GM18519 (cell line): ENCODE measurements around the gene FYCO1.
"Not testable (repeated sequence)": the region's sequence is repeated elsewhere in the genome, so short reads cannot be mapped to it uniquely, and the experiment has no call there.

Experiments used
- ATAC-seq: cut with Tn5 transposase; IDR thresholded peaks from one replicate; pipeline ENCODE4 v1.9.1; 2021; ENCODE audit warnings: mild to moderate bottlenecking, moderate library complexity; ENCODE audit not compliant: unreplicated experiment, low FRiP score

FYCO1 gene

DNA sequence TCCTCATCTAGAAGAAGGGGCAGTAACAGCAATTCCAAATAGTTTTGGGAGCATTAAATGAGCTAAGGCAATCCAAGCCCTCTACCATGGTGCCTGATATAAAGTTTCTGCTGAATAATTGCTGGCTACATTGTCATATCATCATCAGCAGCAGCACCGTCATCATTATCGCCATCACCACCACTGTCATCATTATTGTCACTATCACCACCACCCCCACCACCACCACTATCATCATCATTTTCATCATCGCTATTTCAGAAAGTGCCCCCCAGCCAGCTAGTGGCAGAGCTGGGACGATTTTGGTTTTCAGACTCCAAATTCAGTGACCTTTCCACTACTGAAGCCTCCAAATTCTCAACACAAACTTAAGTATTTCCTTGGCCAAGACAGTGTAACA lies 16.6 kb upstream of the FYCO1 start:
- ATAC-seq, result no peak

DNA sequence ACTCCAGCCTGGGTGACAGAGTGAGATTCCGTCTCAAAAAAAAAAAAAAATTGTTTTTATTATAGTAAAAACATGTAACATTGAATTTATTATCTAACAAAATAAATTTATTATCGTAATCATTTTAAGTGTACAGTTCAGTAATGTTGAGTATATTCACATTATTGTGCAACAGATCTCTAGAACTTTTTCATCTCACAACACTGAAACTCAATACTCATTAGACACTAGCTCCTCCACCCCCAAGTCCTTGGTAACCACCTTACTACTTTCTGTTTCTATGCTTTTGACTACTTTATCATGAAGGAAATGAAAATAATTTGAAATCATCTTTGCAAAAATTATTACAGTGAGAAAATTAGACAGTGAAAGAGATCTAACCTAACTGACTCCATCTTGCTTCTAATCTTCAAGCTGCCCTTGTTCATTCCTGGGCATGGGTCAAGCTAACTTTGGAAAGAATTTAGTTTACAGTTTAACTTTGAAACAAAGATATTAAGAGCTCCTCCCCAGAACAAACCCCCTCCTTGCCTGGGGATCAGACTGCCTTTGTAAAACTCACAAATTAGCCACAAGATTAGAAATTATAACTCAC lies 15.0 kb upstream of the FYCO1 start:
- no peak for ATAC-seq

DNA sequence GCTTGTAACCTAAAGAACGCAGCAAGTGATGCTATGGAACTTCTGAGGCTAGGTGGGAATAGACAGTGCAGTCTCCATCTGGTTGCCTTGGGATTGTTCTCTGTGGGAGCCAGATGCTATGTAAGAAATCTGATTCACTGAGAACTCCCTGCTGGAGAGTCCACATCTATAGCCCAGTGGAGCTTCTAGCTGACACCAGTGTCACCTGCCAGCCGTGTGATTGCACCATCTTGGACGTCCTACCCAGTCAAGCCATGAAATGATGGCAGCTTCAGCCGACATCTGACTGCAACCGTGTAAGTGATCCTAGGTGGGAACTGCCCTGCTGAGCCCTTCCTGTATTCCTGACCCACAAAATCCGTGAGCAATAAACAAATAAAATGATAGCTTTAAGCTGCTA lies 12.4 kb upstream of the FYCO1 start:
- ATAC-seq, result no peak

DNA sequence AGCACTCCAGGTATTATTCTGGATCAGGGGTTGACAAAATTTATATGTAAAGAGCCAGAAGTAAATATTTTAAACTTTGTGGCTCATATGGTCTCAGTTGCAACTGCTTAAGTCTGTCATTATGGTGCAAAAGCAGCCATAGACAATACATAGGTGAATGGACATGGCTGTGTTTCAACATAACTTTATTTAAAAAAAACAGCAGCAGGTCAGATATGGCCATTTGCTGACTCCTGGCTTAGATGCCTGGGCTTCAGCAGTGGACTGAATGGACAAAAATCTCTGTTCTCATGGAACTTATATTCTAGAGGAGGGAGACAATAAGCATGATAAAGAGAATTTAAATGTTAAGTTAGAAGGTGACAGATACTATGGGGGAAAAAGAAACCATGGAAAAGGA lies 11.7 kb upstream of the FYCO1 start:
- ATAC-seq, result no peak

DNA sequence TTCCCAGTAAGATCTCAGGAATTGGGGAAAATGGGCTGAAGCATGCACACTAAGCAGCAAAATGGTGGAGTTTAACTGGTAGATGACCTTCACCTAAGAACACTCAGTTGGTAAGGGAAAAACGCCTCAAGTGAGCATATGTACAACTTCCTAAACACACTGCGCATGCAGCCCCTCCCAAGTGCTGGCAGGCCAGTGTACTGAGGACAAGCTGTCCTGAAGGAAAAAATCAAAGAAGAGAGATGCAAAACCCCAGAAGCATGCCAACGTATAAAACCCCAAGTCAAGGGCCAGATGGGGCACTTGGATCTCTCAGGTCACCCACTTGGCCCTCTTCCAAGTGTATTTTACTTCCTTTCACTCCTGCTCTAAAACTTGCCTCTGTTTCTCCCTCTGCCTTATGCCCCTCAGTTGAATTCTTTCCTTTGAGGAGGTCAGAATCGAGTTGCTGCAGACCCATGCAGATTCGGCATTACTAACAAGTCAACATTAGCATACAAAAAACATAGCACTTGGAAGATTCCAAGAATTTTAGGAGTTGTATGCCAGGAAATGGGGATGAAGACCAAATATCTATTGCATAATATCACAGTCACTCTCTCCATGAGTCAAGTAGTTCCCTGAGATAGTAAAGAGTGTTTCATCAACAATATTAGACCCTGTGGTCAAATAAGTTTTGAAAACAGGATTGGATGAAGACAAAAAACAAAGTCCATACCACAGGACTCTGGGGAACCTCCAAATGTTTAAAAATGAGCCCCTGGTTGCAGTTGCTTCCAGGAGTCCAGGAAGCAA lies 10.8 kb upstream of the FYCO1 start:
- no peak for ATAC-seq

DNA sequence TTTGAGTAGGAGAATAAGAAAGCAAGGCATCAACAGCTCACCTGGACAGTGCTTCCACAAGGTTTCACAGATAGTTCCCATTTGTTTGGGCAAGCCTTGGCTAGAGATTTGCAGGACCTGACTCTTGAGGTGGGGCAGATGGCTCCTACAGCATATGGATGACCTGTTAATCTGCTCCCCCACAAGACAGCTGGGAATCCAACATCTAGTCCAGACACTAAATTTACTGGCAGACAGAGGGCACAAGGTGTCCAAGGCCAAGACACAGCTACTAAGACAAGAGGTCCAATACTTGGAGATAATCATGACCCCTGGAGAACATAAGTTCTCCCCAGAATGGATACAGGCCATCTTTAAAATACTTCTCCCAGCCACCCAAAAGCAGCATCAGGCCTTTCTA lies 8.1 kb upstream of the FYCO1 start:
- not testable (repeated sequence) for ATAC-seq

DNA sequence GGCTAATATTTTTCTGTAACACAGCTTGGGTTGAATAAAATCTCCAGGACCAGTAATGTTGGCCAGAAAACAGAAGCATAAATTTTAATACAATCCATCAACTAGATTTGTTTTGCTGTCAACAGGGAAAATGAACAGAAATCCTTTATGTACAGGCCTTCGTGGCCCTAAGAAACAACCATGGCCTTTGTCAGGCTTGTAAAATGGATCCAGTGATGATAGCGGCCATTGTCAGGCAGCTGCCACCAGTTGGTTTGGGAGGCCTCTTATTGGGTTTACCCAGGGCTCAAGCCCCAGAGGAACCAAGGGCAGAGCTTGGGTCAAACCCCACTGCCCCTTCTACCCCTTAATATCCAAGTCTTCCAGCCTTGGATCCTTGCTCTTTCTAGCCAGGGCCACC lies 5.6 kb upstream of the FYCO1 start:
- no peak for ATAC-seq

DNA sequence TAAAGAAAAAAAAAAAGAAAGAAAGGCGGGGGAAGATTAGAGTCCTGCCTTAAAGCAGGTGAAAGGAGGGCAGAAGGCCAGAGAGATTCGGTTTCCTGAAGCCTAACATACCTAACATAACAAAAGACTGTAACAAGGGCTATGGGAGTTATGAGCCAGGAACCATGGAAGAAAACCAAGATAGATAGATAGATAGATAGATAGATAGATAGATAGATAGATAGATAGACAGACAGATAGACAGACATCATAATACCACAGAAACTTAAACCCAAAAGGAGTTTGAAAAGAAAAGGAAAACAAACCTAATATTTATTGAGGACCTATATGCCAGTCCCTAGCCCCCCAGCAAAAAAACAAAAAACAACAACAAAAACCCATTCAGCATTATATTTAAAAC lies 2.3 kb upstream of the FYCO1 start:
- no peak for ATAC-seq

DNA sequence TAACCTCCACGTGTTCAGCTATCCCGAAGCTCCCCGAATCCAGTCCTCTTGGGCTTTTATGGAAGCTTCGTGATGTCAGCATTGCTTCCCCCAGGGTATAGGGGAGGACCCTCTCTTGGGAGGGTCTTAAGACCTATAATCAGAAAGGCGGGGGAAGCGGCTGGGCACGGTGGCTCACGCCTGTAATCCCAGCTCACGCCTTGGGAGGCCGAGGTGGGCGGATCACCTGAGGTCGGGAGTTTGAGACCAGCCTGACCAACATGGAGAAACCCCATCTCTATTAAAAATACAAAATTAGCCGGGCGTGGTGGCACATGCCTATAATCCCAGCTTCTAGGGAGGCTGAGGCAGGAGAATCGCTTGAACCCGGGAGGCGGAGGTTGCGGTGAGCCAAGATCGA lies 1.9 kb upstream of the FYCO1 start:
- not testable (repeated sequence) for ATAC-seq

DNA sequence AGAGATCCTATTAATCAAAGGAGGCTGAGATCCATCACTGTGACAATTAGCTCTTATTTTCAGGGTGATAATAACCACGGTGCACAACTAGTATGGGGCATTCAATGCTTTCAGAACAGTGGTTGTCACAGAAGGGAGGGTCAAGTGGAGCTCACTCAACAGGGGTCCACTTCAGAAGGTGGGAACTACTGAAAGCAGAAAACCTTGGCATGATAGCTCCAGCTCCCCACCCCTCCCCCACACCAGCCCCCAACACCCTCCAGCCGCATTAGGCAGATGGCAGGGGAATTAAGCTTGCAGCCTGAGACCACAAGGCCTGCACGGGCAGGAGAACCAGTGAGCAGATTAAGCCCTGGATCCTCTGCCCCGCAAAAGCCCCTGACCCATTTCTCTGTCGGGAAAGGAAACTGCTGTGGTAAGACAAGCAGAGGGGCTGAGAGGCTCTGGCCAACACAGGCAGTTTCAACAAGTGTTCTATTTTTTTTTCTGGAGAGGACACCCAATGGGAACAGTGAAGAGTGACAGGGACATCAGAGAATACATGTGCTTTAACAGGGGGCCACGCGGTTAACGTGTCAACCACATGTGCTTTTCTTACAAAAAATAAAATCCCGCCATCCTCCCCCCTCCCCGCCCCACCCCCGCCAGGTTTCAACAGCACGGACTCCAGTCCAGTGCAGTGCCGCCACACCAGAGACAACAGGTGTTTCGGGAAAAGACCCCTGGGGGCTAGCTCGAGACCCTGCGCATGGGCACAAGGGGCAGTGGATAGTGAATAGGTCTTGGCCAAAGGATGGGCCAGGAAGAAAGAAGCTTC lies 997 bp downstream of the FYCO1 start:
- no peak for ATAC-seq

DNA sequence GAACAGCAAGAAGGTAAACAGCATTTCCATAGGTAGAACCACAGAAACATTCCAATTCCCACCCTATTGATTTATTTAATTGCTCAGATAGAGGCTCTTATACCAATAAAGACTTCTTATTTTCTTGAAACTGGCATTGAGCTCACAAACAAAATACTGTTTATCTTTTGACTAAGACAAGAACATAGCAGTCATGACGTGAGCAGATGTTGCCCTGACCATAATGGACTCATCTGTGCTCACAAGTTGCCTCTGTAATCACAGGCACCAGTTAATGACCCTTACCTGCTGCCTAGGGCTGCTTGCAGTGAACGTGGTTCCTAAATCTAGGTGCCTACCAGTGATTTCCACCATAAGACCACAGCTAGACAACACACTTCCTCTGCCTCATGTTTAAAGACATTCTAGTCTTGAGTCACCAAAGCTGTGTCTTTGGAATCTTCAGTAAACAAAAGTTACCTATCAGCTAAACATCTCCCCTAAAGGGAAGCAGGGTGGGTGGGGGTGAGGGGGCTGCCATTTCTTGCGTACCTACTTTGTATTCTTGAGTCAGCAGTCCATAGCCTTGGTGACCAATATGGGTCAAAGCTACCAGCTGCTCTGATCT lies 2.1 kb downstream of the FYCO1 start:
- no peak for ATAC-seq

DNA sequence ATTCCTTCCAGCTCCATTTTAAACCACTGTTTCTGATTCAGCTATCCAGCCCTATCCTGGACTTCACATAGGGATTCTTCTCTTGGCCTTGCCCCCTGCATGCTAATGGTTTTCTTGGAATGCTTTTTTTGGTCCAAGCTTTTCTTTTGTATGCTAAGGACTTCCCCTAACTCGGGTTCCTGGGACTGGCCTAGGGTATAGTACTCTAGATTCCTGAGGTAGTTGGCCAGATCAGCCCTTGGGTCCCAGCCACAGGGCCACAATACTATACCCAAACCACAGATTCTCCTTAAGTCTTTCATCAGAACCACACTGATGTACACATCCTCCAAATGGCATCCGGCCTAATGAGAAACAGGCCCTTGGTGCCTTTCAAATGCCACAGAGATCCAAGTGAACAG lies 2.8 kb downstream of the FYCO1 start:
- no peak for ATAC-seq

DNA sequence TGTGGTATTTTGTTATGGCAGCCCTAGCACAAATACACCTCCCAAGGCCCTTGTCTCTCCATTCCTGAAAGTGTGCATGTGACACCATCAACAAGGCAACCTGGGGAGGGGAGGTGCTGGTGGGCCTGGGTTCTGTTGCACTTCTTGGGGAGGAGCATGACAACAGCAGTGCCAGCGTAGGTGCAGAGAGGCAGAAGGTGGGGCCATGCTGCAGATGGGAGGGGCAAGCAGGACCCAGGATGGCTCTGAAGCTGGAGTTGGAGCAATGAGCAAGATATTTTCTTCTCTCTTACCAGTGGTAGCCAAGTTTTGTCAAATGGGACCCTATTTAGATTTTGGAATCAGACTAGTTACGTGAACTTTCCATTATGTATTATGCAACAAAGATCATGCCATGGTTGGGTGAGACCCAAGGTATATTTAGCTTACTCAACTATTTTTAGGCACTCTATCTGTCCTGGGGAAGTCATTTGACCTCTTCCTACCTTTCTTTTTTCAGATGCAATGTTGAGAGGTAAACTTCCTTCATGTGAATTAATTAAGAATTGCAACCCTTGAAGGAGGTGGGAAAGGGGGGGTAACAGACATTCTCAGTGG lies 3.4 kb downstream of the FYCO1 start:
- no peak for ATAC-seq

DNA sequence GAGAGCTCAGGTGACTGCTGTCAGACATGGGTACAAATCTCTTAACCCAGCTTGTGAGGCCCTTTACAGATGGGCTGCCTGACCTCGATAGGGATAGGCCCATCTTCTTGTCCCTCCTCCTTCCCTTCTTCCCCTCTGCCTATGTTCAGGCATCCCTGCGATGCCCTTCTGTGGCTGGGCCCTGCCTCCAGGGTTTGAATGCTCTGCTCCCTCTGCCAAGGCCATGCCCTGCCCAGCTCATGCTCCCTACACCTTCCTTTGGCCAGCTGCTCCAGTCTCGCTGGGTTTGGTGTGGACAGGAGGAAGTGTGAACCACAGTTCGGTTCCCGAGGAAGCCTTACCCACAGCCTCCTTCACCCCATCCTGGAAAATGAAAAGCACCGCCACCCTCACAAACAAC lies 4.3 kb downstream of the FYCO1 start:
- no peak for ATAC-seq

DNA sequence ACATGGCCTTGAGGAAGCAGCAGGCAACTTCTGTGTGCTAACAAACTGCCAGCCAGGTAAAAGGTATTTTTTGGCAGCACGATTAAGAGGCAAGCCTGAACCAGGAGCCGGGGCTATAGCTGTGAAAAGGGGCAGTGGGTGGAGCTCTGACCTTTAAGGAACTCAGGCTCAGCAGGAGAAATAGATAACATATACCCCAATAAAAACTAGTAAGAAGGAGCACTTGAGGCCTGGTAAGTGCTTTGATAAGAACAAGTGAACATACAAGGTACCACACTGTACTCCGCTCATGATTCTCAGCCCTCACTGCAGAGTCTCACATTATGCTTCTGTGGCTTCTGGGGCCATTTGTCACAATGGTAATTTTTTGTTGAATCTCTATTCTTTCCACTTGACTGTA lies 5.4 kb downstream of the FYCO1 start:
- ATAC-seq, result no peak

DNA sequence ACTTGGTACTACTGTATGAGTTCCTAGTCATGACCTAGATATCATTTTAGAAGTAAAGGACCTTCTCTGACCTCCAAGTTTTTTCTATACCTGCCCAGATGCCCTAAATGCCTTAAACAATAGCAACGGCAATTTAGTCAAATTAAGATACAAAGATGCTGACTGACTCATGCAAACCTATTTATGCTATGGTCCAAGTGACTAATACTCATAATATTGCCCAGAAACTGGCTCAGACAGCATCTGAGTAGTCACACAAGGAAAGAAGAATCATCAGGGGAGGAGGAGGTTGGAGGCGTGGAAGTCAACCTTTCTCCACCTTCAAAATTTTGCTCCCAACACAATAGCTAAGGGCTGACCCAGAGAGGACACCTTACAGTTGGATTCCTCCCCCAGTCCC lies 6.8 kb downstream of the FYCO1 start:
- ATAC-seq, result no peak

DNA sequence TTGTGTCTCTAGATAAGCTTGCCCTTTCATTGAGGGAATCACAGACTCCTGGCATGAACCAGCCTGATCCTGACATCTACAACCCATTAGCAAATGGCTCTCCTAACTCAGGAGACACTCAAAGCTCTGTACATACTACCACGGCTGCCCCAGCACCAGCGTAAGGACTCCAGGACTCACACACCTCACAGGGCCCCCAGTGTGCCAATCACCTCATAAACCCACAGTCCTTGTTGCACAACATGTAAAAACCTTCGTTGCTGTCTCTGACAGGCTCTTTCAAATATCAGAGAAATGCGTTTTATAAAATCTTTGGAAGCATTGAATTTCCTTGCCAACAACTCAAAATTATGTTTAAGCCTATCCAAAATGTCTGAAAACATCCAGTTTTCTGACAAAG lies 7.3 kb downstream of the FYCO1 start:
- ATAC-seq, result no peak

DNA sequence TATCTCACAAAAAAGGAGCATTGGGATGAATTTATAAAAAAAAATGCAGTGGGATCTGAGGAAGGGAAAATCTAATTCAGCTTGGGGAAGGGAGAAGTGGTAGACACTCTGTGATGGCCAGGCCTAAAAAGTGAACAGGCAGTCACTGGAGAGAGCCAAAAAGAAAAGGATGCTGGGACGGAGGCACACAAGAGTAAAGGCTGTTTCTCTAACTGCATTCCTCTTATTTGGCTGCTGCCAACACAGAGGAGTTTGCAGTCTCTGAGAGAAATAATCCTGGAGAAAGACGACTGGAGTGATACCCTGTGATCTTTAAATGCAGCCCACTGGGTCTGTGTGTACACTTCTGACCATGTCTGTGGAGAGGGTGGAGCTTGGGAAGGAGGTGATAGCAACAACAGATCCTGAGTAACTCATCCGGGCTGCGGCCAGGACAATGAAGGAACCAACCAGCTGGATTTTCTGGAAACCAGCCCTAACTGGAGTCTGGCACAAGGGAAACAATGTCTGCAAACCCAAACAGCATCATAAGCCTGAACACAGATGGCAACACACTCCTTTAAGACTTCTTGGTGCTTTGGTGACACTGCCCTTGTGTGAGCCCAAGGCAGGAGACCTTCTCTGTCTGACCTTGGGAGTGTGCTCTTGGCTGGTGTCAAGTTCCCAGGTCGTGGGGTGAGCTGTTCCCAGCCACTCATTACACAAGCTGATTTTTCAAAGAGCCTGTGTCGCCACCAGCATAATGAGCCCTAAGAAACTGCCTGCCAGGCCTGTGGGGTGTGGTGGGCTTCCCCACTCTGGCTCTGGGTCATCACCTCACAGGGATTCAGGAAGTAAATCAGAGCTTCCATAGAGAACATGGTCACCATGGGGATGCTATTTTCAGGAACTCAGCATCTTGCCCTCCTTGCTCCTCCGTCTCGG lies 8.0 kb downstream of the FYCO1 start:
- no peak for ATAC-seq

DNA sequence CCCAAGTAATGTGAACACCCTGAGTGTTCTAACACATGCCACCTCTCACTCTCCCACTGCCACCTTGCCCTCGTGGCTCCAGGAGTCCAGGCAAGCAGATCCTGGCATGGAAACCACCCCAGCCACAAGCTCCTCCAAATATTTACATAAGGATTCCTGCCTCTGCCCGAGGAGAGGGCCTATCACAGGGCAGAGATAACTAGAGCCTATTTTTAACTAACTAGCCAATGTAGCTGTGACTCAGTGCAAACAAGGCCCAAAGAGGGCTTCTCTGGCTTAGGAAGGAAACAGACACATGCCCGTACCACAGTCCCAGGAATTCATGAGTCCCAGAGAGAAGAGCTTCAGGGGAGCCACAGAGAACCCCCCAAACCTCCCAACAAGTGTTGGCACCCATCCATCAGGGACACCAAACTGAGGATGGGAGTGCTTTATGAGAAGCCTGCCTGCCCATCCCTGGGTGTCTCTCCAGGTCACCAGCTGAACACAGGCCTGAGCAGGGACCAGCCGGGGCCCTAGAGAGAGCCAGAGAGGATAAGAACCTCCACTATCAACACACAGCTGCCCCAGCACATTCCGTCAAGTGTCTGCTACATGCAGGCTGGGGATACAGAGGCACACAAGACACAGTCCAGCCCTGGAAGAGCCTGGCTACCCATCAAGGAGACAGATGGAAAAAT lies 9.2 kb downstream of the FYCO1 start:
- ATAC-seq, result no peak
